Measurements from ENCODE around the gene STARD8. TPM values are rescaled to one million over a fixed set of nuclear protein-coding genes. Genes with fewer than 3 reads are reported as not detected.

STARD8 gene
- total RNA-seq, 2 experiments from 2014 or later = not detected

- Histone ChIP-seq H3K4me1 (ENCODE audit: insufficient read depth, low read length, poor library complexity, severe bottlenecking) (no peaks in the 10 kb centered on the region), H2AFZ (ENCODE audit: low read length) (no peak overlapping the region), H3K9me2 (ENCODE audit: insufficient read depth, low read length) (no peaks in the 10 kb centered on the region), H3K27ac (ENCODE audit: low read depth, low read length, poor library complexity, severe bottlenecking) (no peak overlapping the region), H3K4me2 (ENCODE audit: low read length) (no peak overlapping the region), H4K20me1 (ENCODE audit: insufficient read depth, low read length) (no peaks in the 10 kb centered on the region), H3K79me2 (ENCODE audit: insufficient read depth, low read depth, low read length) (no peaks in the 10 kb centered on the region), H3K4me3 (ENCODE audit: low read depth, low read length, poor library complexity, severe bottlenecking) (no peak overlapping the region), H3K36me3 (ENCODE audit: insufficient read depth, low read length) (no peaks in the 10 kb centered on the region), H3K9me3 (ENCODE audit: low read length) (no peaks in the 10 kb centered on the region)
- no TSS peak for BruUV-seq (replicated peaks)
- intact Hi-C loops (cut with micrococcal nuclease; ENCODE audit: unreplicated experiment) = no loop called here
- ChIA-PET POLR2A (no interaction called here), CTCF (ENCODE audit: unreplicated experiment) (no interaction called here)
- no peak for TF ChIP-seq CTCF (conservative IDR thresholded peaks at IDR 0.05; ENCODE audit: low read length)
- TF ChIP-seq EZH2phosphoT487 (IDR thresholded peaks at IDR 0.05; ENCODE audit: borderline replicate concordance, low read depth, low read length) = no peak
- DNase-seq (ENCODE audit: low spot score) = no peak
These were observed 36.1 kb downstream of the STARD8 start for GRCh38 chrX:68683580-68683979.

GRCh38 chrX:68684291-68684918, 36.9 kb downstream of the STARD8 start:
- no TSS peak for BruUV-seq (replicated peaks)
- intact Hi-C loops (cut with micrococcal nuclease; ENCODE audit: unreplicated experiment) = no loop called here
- ChIA-PET CTCF (ENCODE audit: unreplicated experiment) (no interaction called here), POLR2A (interaction anchor here (0.6 kb wide), 1 partner anchor 610 kb away, joined by 3 read pairs; no protein-coding TSS in a partner anchor)
- H3K4me3 ChIP-seq (ENCODE audit: low read depth, low read length, poor library complexity, severe bottlenecking) = no peak overlapping the region
- no peaks in the 10 kb centered on the region for H4K20me1 ChIP-seq (ENCODE audit: insufficient read depth, low read length)
- H2AFZ ChIP-seq (ENCODE audit: low read length) = no peak overlapping the region
- no peaks in the 10 kb centered on the region for H3K79me2 ChIP-seq (ENCODE audit: insufficient read depth, low read depth, low read length)
- no peak overlapping the region for H3K27ac ChIP-seq (ENCODE audit: low read depth, low read length, poor library complexity, severe bottlenecking)
- no peak overlapping the region for H3K4me2 ChIP-seq (ENCODE audit: low read length)
- H3K4me1 ChIP-seq (ENCODE audit: insufficient read depth, low read length, poor library complexity, severe bottlenecking) = no peaks in the 10 kb centered on the region
- DNase-seq (ENCODE audit: low spot score) = no peak
- H3K9me2 ChIP-seq (ENCODE audit: insufficient read depth, low read length) = no peaks in the 10 kb centered on the region
- no peak for TF ChIP-seq EZH2phosphoT487 (IDR thresholded peaks at IDR 0.05; ENCODE audit: borderline replicate concordance, low read depth, low read length)
- TF ChIP-seq CTCF (conservative IDR thresholded peaks at IDR 0.05; ENCODE audit: low read length) = no peak
- no peaks in the 10 kb centered on the region for H3K9me3 ChIP-seq (ENCODE audit: low read length)
- no peaks in the 10 kb centered on the region for H3K36me3 ChIP-seq (ENCODE audit: insufficient read depth, low read length)

- no peaks in the 10 kb centered on the region for H4K20me1 ChIP-seq (ENCODE audit: insufficient read depth, low read length)
- TF ChIP-seq CTCF (conservative IDR thresholded peaks at IDR 0.05; ENCODE audit: low read length) (no peak), EZH2phosphoT487 (IDR thresholded peaks at IDR 0.05; ENCODE audit: borderline replicate concordance, low read depth, low read length) (no peak)
- H3K36me3 ChIP-seq (ENCODE audit: insufficient read depth, low read length) = no peaks in the 10 kb centered on the region
- no peak overlapping the region for H3K4me3 ChIP-seq (ENCODE audit: low read depth, low read length, poor library complexity, severe bottlenecking)
- H3K9me3 ChIP-seq (ENCODE audit: low read length) = no peaks in the 10 kb centered on the region
- H3K27ac ChIP-seq (ENCODE audit: low read depth, low read length, poor library complexity, severe bottlenecking) = no peak overlapping the region
- no peak for DNase-seq (ENCODE audit: low spot score)
- no TSS peak for BruUV-seq (replicated peaks)
- ChIA-PET POLR2A (interaction anchor here (0.6 kb wide), 1 partner anchor 610 kb away, joined by 3 read pairs; no protein-coding TSS in a partner anchor), CTCF (ENCODE audit: unreplicated experiment) (no interaction called here)
- no peaks in the 10 kb centered on the region for H3K9me2 ChIP-seq (ENCODE audit: insufficient read depth, low read length)
- H3K4me2 ChIP-seq (ENCODE audit: low read length) = no peak overlapping the region
- intact Hi-C loops (cut with micrococcal nuclease; ENCODE audit: unreplicated experiment) = no loop called here
- H2AFZ ChIP-seq (ENCODE audit: low read length) = no peak overlapping the region
- no peaks in the 10 kb centered on the region for H3K4me1 ChIP-seq (ENCODE audit: insufficient read depth, low read length, poor library complexity, severe bottlenecking)
- H3K79me2 ChIP-seq (ENCODE audit: insufficient read depth, low read depth, low read length) = no peaks in the 10 kb centered on the region
These were observed 37.4 kb downstream of the STARD8 start for GRCh38 chrX:68684919-68685304.

Data from OCI-LY7 (cell line).